ENCODE results near the gene ARF4.
"Not testable (repeated sequence)": the region's sequence is repeated elsewhere in the genome, so short reads cannot be mapped to it uniquely, and the experiment has no call there.

Gene ARF4
- 66.8 to 156 (median 133) reads per million in 3 experiments for total RNA-seq

GRCh38 chr3:57597127-57597923 is at the start of gene ARF4:
Gene ARF4 (minus strand): TSS chr3:57597344. CDS start chr3:57597140, 204 bp downstream.
- peak; percentile 100 for DNase-seq

GRCh38 chr3:57646723-57647122 is 49.6 kb upstream of the ARF4 start:
- no peak for DNase-seq

GRCh38 chr3:57644740-57645139 is 47.6 kb upstream of the ARF4 start:
- no peak for DNase-seq

GRCh38 chr3:57637391-57637790 is 40.2 kb upstream of the ARF4 start:
- no peak for DNase-seq

- not testable (repeated sequence) for DNase-seq
These were observed 37.1 kb upstream of the ARF4 start for GRCh38 chr3:57634259-57634658.

GRCh38 chr3:57627976-57628375 is 30.8 kb upstream of the ARF4 start:
- DNase-seq: no peak

- no peak for DNase-seq
These were observed 27.7 kb upstream of the ARF4 start for GRCh38 chr3:57624801-57625200.

- no peak for DNase-seq
These were observed 25.2 kb upstream of the ARF4 start for GRCh38 chr3:57622362-57622761.

GRCh38 chr3:57617739-57618138 is 20.6 kb upstream of the ARF4 start:
- DNase-seq: no peak

- DNase-seq: no peak
These were observed 19.1 kb upstream of the ARF4 start for GRCh38 chr3:57616233-57616632.

- DNase-seq: not testable (repeated sequence)
These were observed 14.7 kb upstream of the ARF4 start for GRCh38 chr3:57611870-57612269.

GRCh38 chr3:57605683-57606082 is 8.5 kb upstream of the ARF4 start:
- DNase-seq: no peak

GRCh38 chr3:57604971-57605370 is 7.8 kb upstream of the ARF4 start:
- DNase-seq: no peak

- no peak for DNase-seq
These were observed 3.1 kb upstream of the ARF4 start for GRCh38 chr3:57600195-57600594.

GRCh38 chr3:57598765-57599360 is 1.7 kb upstream of the ARF4 start:
- DNase-seq: no peak

GRCh38 chr3:57596495-57597126 is 533 bp downstream of the ARF4 start:
- peak; percentile 57 for DNase-seq

- no peak for DNase-seq
These were observed 2.6 kb downstream of the ARF4 start for GRCh38 chr3:57594576-57594975.

GRCh38 chr3:57594144-57594543 is 3.0 kb downstream of the ARF4 start:
- DNase-seq: no peak

GRCh38 chr3:57592306-57592705 is 4.8 kb downstream of the ARF4 start:
- no peak for DNase-seq

GRCh38 chr3:57587905-57588304 is 9.2 kb downstream of the ARF4 start:
- DNase-seq: no peak

GRCh38 chr3:57586778-57587177 is 10.4 kb downstream of the ARF4 start:
- DNase-seq: no peak

- no peak for DNase-seq
These were observed 13.6 kb downstream of the ARF4 start for GRCh38 chr3:57583544-57583943.

- DNase-seq: no peak
These were observed 14.5 kb downstream of the ARF4 start for GRCh38 chr3:57582474-57583168.

Measured in central memory CD4-positive, alpha-beta T cell (primary cell).